SK-N-SH (cell line): ENCODE data around the gene RGS4. TPM values are rescaled to one million over a fixed set of nuclear protein-coding genes. Genes with fewer than 3 reads are reported as not detected.

ENCODE experiments used
- CTCF ChIA-PET: fragments of 300-600, 350-600 bp; formaldehyde crosslinking; extraction: SDS; loops from one replicate; lab custom pipeline; 2021; lab: Yijun Ruan, JAX
- POLR2A ChIA-PET: fragments of 350-600 bp; sonication (Branson Sonifier 250); formaldehyde crosslinking; extraction: SDS; loops from one replicate; lab custom pipeline; 2020; ENCODE audit warnings: antibody characterized with exemption, inconsistent platforms; lab: Yijun Ruan, JAX
- DNase-seq: peaks from one replicate; pipeline ENCODE4 v3.0.0; 2012
- H2AFZ ChIP-seq: fragments of 200-600 bp; sonication (generic); 2 replicates; pipeline ENCODE4 v1.8.1; 2016; ENCODE audit warnings: antibody characterized with exemption, mild to moderate bottlenecking, low read depth
- H3F3A ChIP-seq: fragments of 200-600 bp; sonication (generic); replicated peaks from 2 replicates; pipeline ENCODE3; 2016; ENCODE audit warnings: antibody characterized with exemption, mild to moderate bottlenecking; ENCODE audit not compliant: insufficient read depth
- H3K27ac ChIP-seq, 2 experiments: fragments of 200-500 bp in 1 of 2; fragments of 200-600 bp in 1 of 2; sonication (Bioruptor generic) in 1 of 2; sonication (generic), shearing (Covaris generic) in 1 of 2; 2 replicates each; pipeline versions ENCODE4 v1.5.1 to v1.6.1; 2014 to 2016; ENCODE audit warnings: low read depth in 2 of 2, inconsistent platforms in 1 of 2, low read length in 1 of 2, mild to moderate bottlenecking in 1 of 2, mixed read lengths in 1 of 2
- H3K27me3 ChIP-seq: fragments of 200-600 bp; sonication (generic), shearing (Covaris generic); 2 replicates; pipeline ENCODE4 v1.6.1; 2016; ENCODE audit warnings: mixed run types; ENCODE audit not compliant: insufficient read depth
- H3K36me3 ChIP-seq, 2 experiments: fragments of 200-500 bp in 1 of 2; fragments of 200-600 bp in 1 of 2; sonication (Bioruptor generic) in 1 of 2; sonication (generic) in 1 of 2; replicated peaks in 1 of 2; 2 replicates each; pipeline versions ENCODE3 to v1.5.1; 2014 to 2016; ENCODE audit warnings: low read length in 1 of 2, mild to moderate bottlenecking in 1 of 2; ENCODE audit not compliant: insufficient read depth in 2 of 2, control insufficient read depth in 1 of 2
- H3K4me1 ChIP-seq, 2 experiments: fragments of 200-500 bp in 1 of 2; fragments of 200-600 bp in 1 of 2; sonication (Bioruptor generic) in 1 of 2; sonication (generic), shearing (Covaris generic) in 1 of 2; 2 replicates each; pipeline versions ENCODE4 v1.5.1 to v1.6.1; 2014 to 2016; ENCODE audit warnings: low read depth in 1 of 2, low read length in 1 of 2, mixed run types in 1 of 2; ENCODE audit not compliant: insufficient read depth in 2 of 2, control insufficient read depth in 1 of 2
- H3K4me2 ChIP-seq: fragments of 200-600 bp; sonication (generic), shearing (Covaris generic); 2 replicates; pipeline ENCODE4 v1.6.1; 2017; ENCODE audit warnings: mixed run types
- H3K4me3 ChIP-seq, 2 experiments: fragments of 200-500 bp in 1 of 2; fragments of 200-600 bp in 1 of 2; sonication (Bioruptor generic) in 1 of 2; sonication (generic), shearing (Covaris generic) in 1 of 2; 2 replicates each; pipeline versions ENCODE4 v1.5.1 to v1.8.1; 2014 to 2016; ENCODE audit warnings: low read depth in 2 of 2, inconsistent platforms in 1 of 2, low read length in 1 of 2, mild to moderate bottlenecking in 1 of 2, mixed read lengths in 1 of 2, moderate library complexity in 1 of 2
- H3K79me2 ChIP-seq: fragments of 200-600 bp; sonication (generic); 2 replicates; pipeline ENCODE4 v1.8.1; 2017; ENCODE audit warnings: mild to moderate bottlenecking; ENCODE audit not compliant: insufficient read depth
- H3K9ac ChIP-seq: fragments of 200-600 bp; sonication (generic); 2 replicates; pipeline ENCODE4 v1.6.1; 2017; ENCODE audit warnings: mixed run types
- H3K9me2 ChIP-seq: fragments of 200-600 bp; sonication (generic); 2 replicates; pipeline ENCODE4 v1.6.1; 2017; ENCODE audit warnings: mixed run types
- H3K9me3 ChIP-seq: fragments of 200-600 bp; sonication (generic); 2 replicates; pipeline ENCODE4 v1.6.1; 2017; ENCODE audit warnings: mixed run types, mild to moderate bottlenecking, moderate library complexity
- H4K20me1 ChIP-seq: fragments of 200-600 bp; sonication (generic); 2 replicates; pipeline ENCODE4 v1.6.1; 2017; ENCODE audit warnings: mild to moderate bottlenecking, mixed run types; ENCODE audit not compliant: insufficient read depth
- CTCF ChIP-seq: fragments of 200-600 bp; sonication (generic); IDR thresholded peaks from 2 replicates; pipeline ENCODE4 v1.6.1; 2017; ENCODE audit warnings: antibody characterized with exemption, mild to moderate bottlenecking, moderate library complexity
- ELF1 ChIP-seq: IDR thresholded peaks from 2 replicates; pipeline ENCODE4 v1.4.0; 2012
- EZH2phosphoT487 ChIP-seq: fragments of 200-600 bp; sonication (generic); IDR thresholded peaks from 2 replicates; pipeline ENCODE4 v1.6.1; 2017; ENCODE audit warnings: low read depth, mixed run types, mild to moderate bottlenecking, antibody characterized with exemption, moderate library complexity, borderline replicate concordance
- FOSL2 ChIP-seq: IDR thresholded peaks from 2 replicates; pipeline ENCODE4 v1.4.0; 2012; ENCODE audit warnings: low read depth, mild to moderate bottlenecking, moderate library complexity, borderline replicate concordance
- GABPA ChIP-seq: IDR thresholded peaks from 2 replicates; pipeline ENCODE4 v1.4.0; 2012; ENCODE audit warnings: low read depth, mild to moderate bottlenecking
- JUND ChIP-seq: IDR thresholded peaks from 2 replicates; pipeline ENCODE4 v1.4.0; 2012
- MAX ChIP-seq: IDR thresholded peaks from 2 replicates; pipeline ENCODE4 v1.4.0; 2012; ENCODE audit warnings: low read depth
- MEF2A ChIP-seq: IDR thresholded peaks from 2 replicates; pipeline ENCODE4 v1.4.0; 2012; ENCODE audit warnings: low read depth, borderline replicate concordance
- MXI1 ChIP-seq: IDR thresholded peaks from 2 replicates; pipeline ENCODE4 v1.6.1; 2012; ENCODE audit warnings: mild to moderate bottlenecking, low read depth, low read length, improper control_type of control experiment
- NFIC ChIP-seq: IDR thresholded peaks from 2 replicates; pipeline ENCODE4 v1.4.0; 2012; ENCODE audit warnings: borderline replicate concordance
- NRF1 ChIP-seq: IDR thresholded peaks from 2 replicates; pipeline ENCODE4 v1.6.1; 2012; ENCODE audit warnings: low read depth, mild to moderate bottlenecking, low read length
- PBX3 ChIP-seq: IDR thresholded peaks from 2 replicates; pipeline ENCODE4; 2012
- POLR2AphosphoS5 ChIP-seq: IDR thresholded peaks from 2 replicates; pipeline ENCODE4 v1.6.1; 2012; ENCODE audit warnings: low read depth, low read length
- RAD21 ChIP-seq: IDR thresholded peaks from 2 replicates; pipeline ENCODE4 v1.6.1; 2012; ENCODE audit warnings: mild to moderate bottlenecking, low read length
- REST ChIP-seq: IDR thresholded peaks from 2 replicates; pipeline ENCODE4 v1.6.1; 2012; ENCODE audit warnings: mild to moderate bottlenecking, low read depth, low read length, moderate library complexity
- RFX5 ChIP-seq: IDR thresholded peaks from 2 replicates; pipeline ENCODE4 v1.6.1; 2012; ENCODE audit warnings: mild to moderate bottlenecking, improper control_type of control experiment, low read length
- RXRA ChIP-seq: IDR thresholded peaks from 2 replicates; pipeline ENCODE4 v1.4.0; 2012; ENCODE audit warnings: low read depth, mild to moderate bottlenecking, borderline replicate concordance
- SMC3 ChIP-seq: IDR thresholded peaks from 2 replicates; pipeline ENCODE4 v1.6.1; 2012; ENCODE audit warnings: low read depth, low read length, improper control_type of control experiment
- TAF1 ChIP-seq: IDR thresholded peaks from 2 replicates; pipeline ENCODE4 v1.6.1; 2012; ENCODE audit warnings: low read depth, mild to moderate bottlenecking, low read length, moderate library complexity, borderline replicate concordance
- TCF12 ChIP-seq: IDR thresholded peaks from 2 replicates; pipeline ENCODE4 v1.4.0; 2012
- TEAD4 ChIP-seq: IDR thresholded peaks from 2 replicates; pipeline ENCODE4 v1.4.0; 2012; ENCODE audit warnings: mild to moderate bottlenecking, borderline replicate concordance; ENCODE audit not compliant: insufficient read depth
- USF1 ChIP-seq: IDR thresholded peaks from 2 replicates; pipeline ENCODE4 v1.4.0; 2012; ENCODE audit warnings: low read depth, borderline replicate concordance
- YY1 ChIP-seq: IDR thresholded peaks from 2 replicates; pipeline ENCODE4 v1.4.0; 2012; ENCODE audit warnings: low read depth, mild to moderate bottlenecking
- ZBTB33 ChIP-seq: IDR thresholded peaks from 2 replicates; pipeline ENCODE4 v1.4.0; 2012; ENCODE audit warnings: low read depth, borderline replicate concordance
- WGBS: methylation state at CpG from one replicate; pipeline ENCODE4 v1.1.6; 2017; ENCODE audit warnings: low lambda C conversion rate; 5-methylcytosine and 5-hydroxymethylcytosine counted together
- polyA plus RNA-seq, 3 experiments: library from polyadenylated mRNA; depleted of rRNA; stranded (reverse); fragments of >200 nt; gene quantifications; 2 replicates each; pipeline ENCODE4 v1.2.3, GENCODE V29; 2012

The RGS4 gene
- polyA plus RNA-seq, 1 of the 3 experiments (the other 2 are of a cell fraction), result 124 TPM

- Histone ChIP-seq H3K4me2 (peak overlapping the region; percentile 55), H4K20me1 (no peaks in the 10 kb centered on the region), H3K79me2 (no peaks in the 10 kb centered on the region), H3K27ac (peak overlapping the region; percentile 74 to 82; a peak in 3 of 4 replicates), H3K9me2 (no peaks in the 10 kb centered on the region), H3K36me3 (no peaks in the 10 kb centered on the region), H3F3A (peaks cover 40% of the 10 kb centered on the region), H3K27me3 (no peaks in the 10 kb centered on the region), H3K9ac (peak overlapping the region; percentile 22; the same call in 1 of the 2 replicates), H3K4me3 (no peak overlapping the region), H2AFZ (no peak overlapping the region), H3K9me3 (no peaks in the 10 kb centered on the region), H3K4me1 (peaks cover 7 to 26% of the 10 kb centered on the region in 2 experiments)
- WGBS, result 61% methylated on average over 4 of the region's 4 CpGs
- no peak for DNase-seq
- CTCF ChIA-PET, result interaction anchor here (0.7 to 1.4 kb wide), 2 partner anchors 182 to 231 kb away, joined by 3 to 4 read pairs; no protein-coding TSS in a partner anchor
- POLR2A ChIA-PET, result no interaction called here
- TF ChIP-seq ZBTB33 (no peak), TEAD4 (no peak), EZH2phosphoT487 (no peak), PBX3 (peak; percentile 71), FOSL2 (no peak), CTCF (no peak), TCF12 (peak; percentile 50), RFX5 (no peak), YY1 (no peak), USF1 (no peak), JUND (peak; percentile 53; the same call in 1 of the 2 replicates), MXI1 (no peak), REST (no peak), RXRA (peak; percentile 18; the same call in 1 of the 2 replicates), GABPA (no peak), ELF1 (no peak), SMC3 (no peak), POLR2AphosphoS5 (no peak), TAF1 (no peak), MEF2A (peak; percentile 93), RAD21 (no peak), NFIC (0 out of 2 replicates have a peak, but pooled peaks have one; percentile 4), NRF1 (no peak), MAX (no peak)
Observed at GRCh38 chr1:163085041-163085903, 16.1 kb downstream of the RGS4 start.
